ENCODE data around the gene DND1.
A peak's percentile ranks its signal among the peaks of the same experiment; 100 is the strongest.
"Not testable (repeated sequence)": the region's sequence is repeated elsewhere in the genome, so short reads cannot be mapped to it uniquely, and the experiment has no call there.

DND1 gene

DNA sequence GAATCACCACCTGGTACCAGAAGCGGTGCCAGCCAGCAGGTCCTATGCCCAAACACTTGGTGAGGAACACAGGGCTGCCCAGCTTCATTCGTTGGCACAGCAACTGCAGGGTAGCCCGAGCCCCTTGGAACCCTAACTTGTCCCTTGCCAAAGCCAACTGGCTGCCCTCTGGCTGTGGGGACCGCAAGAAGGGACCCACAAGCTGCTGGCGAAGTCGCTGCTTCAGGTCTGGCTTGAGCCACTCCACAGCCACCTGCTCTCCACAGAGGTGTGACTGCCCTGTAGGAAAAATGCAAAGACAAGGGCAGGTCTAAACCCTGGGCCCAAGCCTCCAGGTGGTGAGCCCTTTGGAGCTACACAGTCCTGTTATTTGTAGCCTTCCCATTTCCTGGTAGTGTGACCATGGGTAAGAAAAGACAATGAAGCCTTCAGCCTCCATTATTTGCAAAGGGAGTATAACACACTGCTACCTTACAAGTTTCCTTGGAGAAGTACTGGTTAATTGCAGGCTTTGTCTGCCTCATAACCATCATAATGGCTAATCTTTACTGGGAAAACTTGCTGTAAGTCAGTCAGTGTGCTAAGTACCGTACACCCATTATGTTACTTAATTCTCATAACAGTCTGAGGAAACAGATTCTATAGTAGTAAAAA is 1.8 kb downstream of the DND1 start:
- no peak for DNase-seq

DNA sequence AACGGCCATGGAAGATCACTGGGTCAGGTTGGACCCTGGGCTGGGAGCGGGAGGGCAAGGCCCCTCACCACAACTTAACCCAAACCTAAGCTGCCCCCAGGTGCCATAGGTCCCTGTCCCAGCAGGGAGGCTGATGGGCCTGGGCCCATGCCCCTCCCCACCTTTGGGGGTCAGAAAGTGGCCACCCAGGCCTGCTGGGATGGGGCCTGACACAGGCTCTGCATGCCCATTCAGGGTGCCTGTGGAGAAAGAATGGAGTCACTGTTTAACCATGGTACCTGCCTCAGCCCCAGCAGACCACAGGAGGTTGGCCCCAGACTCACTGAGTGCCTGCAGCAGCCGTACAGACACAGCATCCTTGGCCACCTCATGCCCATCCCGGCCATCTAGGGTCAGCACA is 2.3 kb downstream of the DND1 start:
- not testable (repeated sequence) for DNase-seq

DNA sequence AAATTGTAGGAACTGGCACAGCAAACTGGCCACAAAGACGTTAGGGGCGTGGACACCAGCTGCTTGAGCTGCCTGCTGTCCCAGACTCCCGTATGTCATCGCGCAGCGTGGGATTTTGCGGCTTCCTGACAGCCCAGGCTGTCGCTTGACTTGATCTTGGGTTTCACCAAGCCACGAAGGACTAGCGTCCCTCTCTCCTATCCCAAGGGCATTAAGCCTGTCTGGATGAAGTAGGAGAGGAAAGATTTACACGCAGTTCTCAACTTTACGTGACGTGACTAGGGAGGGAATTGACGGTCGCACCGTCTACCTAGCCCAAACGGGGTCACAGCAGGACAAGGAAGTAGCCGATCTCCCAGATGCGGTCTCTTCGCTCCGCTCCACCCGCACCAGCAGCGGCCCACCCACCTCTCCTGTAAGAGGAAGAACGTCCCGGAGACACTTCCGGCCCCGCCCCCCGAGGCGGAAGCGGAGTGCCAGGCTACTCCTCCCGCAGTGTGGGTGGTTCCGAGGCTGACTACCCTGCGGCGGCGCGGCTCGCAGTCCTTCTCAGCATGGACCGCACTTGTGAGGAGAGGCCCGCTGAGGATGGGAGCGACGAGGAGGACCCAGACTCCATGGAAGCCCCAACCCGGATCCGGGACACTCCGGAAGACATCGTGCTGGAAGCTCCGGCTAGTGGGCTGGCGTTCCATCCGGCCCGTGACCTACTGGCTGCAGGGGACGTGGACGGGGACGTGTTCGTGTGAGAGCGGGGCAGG is 8.8 kb downstream of the DND1 start, which contains the start of gene WDR55:
Gene WDR55 (plus strand): TSS at position 546 of the 761 bp plus-strand sequence. CDS start 9 bp downstream, at position 555.
- DNase-seq: peak; percentile 92

DNA sequence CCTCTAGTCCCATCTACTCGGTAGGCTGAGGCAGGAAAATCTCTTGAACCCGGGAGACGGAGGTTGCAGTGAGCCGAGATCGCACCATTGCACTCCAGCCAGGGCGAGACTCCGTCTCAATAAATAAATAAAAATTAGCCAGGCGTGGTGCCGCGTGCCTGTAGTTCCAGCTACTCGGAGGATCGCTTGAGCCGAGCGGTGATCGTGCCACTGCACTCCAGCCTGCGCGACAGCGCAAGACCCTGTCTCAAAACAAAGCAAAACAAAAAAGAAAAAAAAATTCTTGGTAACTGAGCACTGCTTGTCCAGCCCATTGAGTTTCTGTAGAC is 9.4 kb downstream of the DND1 start:
- no peak for DNase-seq

DNA sequence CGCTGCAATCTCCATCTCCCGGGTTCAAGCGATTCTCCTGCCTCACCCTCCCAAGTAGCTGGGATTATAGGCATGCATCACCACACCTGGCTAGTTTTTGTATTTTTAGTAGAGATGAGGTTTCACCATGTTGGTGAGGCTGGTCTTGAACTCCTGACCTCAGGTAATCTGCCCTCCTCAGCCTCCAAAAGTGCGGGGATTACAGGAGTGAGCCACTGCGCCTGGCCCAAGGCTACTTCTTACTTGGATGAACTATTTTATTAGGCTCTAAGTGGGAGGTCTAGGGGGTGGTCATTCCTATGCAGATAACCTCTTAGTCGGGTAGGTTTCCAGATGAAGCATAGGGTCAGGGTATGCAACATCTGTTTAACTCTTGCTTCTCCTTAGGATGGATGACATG is 13.0 kb downstream of the DND1 start:
- DNase-seq: not testable (repeated sequence)

DNA sequence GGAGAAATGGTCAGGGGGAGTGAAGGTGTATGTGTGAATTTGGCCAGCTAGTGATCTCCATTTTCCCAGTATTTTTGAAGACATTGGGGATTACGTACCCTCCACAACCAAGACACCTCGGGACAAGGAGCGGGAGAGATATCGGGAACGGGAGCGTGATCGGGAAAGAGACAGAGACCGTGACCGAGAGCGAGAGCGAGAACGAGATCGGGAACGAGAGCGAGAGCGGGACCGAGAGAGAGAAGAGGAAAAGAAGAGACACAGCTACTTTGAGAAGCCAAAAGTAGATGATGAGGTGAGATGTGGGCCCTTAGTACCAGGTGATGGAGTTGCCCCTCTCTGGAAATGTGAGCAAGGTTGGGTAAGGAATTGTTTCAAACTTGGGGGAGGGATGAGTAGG is 14.5 kb downstream of the DND1 start:
- DNase-seq: no peak

DNA sequence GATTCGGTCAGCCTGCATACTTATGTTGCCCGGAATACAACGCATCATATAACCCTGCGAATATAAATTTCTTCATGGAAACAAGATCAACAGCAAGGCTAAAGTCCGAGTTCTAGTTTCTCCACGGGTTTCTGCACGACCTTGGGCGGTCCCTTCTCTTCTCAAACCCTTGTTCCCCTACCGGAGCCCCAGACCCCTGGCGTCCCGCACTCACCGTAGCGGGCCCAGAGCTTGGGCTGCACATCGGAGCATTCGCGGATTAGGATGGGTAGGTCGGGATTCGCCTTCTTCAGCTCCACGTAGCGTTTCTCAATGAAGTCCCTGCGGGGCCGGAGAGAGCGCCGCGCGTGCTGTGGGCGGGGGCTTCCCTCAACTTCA is 26.3 kb downstream of the DND1 start:
- DNase-seq: no peak

DNA sequence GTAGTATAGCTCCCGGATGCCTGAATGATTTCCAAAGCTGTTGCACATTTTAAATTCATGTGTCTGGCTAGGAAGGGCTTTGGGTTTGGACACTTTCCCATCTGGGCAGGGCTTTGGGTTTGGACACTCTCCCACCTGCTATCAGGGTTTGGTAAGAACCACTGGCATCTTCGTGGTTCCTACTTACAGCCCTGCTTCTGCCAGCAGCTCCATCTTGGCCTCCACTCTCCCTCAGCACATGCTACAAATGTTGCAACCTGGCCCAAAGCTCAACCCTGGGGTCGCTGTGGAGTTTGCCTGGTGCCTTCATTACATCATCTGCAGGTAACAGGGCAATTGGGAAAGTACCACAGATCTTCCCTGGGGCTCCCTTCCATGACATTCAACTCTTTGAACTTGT is 30.7 kb downstream of the DND1 start:
- peak; percentile 56 for DNase-seq

DNA sequence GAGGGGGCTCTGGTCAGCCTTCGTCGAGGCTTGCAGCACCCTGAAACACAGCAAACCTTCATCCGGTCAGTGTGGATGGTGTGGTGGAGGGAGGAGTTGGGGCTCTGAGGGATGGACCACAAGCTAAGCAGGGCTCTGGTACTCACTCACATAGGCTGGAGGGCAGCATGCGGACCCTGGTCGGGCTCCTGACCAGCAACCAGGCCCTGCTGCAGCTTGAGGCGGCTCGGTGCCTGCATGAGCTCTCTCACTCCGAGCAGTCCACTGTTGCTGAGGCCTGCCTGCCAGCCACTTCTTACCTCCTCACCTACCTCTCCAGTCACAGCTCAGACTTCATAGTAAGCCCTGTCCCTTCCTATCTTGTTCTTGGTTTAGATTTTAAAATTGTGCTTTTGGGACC is 31.7 kb downstream of the DND1 start:
- DNase-seq: no peak

DNA sequence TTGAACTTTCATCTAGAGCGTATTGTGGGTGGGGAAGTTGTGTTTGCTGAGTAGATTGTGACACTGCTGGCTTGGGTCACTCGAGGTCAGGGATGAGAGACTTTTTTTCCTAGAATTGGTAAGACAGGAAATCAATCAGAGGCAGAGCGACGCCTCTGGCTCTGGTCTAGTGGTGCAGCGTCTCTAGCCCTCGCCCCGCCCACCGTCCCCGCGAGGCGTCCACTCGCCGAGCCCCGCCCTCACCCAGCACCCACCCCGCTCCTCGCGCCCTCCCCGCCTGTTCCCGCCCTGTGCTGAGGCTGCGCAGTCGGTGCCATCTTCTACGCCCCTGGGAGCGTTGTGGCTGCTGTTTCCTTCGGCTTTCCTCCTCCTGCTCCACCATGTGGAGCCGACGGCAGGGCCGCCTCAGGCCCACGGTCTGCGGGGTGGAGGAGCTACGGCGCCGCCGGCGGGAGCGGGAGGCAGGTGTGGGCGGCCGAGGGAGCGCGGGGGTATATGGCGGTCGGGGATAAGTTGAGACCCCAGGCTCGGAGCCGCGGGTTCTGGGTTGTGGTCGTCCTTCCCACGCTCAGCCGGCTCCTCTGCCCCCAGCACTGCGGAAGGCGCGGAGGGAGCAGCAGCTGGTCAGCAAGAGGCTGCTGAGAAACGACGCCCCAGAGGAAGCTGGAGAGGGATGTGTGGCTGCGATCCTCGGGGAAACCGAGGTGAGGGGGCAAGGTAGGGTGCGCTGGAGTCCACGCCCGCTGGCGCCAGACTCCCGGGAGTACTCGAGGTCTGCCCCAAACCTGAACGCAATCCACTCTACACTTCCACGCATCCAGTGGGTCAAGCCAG is 34.0 kb downstream of the DND1 start, which contains the start of gene TMCO6:
Gene TMCO6 (plus strand): TSS at position 304 of the 834 bp plus-strand sequence. CDS start 77 bp downstream, at position 381.
- DNase-seq: peak; percentile 93

DNA sequence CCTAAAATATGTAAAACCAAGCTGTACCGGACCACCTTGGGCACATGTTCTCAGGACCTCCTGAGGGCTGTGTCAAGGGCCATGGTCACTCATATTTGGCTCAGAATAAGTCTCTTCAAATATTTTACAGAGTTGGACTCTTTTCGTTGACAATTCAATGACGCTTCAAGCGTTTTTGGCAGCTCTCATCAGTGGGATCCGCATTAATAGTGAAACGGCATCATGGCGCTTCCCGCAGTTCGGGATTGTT is 34.6 kb downstream of the DND1 start:
- not testable (repeated sequence) for DNase-seq

DNA sequence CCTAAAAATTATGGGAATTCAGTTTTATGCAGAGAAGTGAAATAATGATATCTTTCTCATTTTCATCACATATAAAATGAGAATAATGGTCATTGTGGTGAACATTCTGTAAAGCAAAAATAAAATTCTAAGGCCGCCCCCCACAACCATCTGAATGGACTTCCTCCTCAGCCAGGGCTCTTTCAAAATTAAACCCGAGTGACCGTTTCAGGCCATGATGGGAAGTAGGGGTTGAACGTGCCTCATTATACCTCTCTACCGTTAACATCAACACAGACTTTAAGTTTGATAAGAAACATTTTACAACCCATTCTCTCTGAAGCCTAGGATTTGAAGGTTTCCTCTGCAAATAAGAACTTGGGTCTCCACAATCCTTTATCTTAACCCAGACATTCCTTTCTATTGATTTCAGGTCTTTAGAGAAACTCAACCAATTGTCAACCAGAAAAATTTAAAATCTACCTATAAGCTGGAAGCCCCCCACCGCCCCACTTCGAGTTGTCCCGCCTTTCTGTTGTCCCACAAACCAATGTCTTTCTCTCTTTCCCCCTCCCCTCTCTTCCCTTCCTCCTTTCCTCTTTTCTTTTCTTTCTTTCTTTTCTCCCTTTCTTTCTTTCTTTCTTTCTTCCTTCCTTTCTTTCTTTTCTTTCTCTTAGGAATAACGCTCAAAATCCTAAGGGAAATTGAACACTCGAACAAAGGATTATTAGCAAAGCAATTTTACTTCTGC is 35.8 kb downstream of the DND1 start:
- no peak for DNase-seq

DNA sequence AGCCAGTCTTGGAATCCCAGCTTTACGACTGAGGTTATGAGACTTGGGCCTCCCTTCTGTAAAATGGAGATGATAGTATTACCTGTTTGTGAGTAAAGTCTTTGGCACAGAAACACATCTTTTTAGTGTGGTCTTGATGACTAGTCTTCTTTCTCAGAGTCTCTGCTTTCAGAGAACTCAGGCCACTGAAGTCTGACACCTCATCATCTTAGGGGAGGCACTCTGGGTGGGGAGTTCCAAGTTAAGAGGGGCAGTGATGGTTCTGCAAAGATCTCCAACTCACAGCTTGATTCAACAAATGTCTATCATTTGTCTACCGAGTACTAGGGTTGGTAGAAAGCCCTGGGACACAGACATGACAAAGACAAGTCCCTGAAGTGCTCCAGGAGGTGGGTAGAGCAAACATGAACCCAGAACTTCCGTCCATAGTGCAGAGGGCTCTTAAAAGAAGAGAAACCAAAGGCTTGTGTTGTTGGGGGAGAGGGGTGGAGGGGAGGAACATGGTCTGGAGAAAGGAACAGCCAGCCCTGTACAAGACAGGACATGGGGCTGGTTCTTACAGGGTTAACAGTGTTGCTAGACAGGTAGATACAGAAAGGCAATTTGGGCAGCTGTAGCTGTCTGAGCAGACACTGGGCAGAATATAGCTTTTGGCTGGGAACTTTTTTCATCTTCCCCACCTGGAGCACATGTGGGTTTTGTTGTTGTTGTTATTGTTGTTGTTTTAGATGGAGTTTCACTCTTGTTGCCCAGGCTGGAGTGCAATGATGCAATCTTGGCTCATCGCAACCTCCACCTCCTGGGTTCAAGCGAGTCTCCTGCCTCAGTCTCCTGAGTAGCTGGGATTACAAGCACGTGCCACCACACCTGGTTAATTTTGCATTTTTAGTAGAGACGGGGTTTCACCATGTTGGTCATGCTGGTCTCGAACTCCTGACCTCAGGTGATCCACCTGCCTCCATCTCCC is 37.8 kb downstream of the DND1 start:
- DNase-seq: no peak

DNA sequence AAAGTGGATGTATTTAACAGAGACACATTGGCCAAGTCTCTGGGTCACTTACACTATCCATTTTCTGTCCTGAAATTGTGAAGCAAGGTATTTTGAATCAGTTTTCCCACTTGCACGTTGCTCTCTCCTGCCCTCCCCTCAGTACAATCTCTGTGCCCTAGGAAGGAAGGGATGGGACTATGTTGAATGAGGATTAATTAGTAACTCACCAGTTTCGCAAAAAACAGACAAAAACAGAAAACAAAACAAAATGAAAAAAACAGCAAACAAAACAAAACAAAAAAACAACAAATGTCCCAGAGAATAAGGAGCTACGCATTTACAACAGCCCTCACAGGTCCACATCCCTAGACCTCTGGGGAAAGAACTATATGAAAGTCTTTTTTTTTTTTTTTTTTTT is 39.3 kb downstream of the DND1 start:
- no peak for DNase-seq

DNA sequence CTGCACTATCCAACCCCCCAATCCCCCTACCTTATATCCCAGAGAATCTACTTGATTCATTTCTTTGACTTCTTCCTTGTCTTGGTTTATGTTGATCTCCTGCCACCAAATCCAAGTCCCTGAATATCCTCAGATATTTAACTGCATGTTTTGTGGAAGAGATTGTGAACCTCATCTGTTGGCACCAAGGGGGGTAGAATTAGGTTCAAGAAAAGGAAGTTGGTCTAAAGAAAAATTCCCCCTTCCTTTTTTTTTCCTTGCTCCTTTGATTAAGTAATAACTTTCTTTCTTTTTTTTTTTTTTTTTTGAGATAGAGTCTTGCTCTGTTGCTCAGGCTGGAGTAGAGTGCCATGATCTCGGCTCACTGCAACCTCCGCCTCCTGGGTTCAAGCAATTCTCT is 39.9 kb downstream of the DND1 start:
- no peak for DNase-seq

DNA sequence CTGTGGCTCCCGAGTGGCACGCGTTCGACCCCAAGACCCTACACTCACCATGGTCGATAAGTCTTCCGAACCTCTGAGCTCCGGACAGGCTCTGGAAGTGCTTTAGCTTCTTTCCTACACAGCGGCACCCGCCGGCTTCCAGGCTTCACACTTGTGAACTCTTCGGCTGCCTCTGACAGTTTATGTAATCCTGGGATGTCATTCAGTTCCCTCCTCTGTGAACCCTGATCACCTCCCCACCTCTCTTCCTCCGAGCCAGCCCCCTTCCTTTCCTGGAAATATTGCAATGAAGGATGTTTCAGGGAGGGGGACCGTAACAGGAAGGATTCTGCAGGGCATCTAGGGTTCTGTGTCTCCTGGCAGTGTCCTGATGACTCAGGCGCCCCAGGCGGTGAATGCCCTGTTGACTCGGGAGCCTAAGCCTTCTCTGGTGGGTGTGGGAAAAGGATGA is 40.3 kb downstream of the DND1 start, which contains the start of gene CD14:
Gene CD14 (minus strand): TSS at position 155 of the 451 bp plus-strand sequence. CDS start 104 bp downstream, at position 51.
- no peak for DNase-seq

DNA sequence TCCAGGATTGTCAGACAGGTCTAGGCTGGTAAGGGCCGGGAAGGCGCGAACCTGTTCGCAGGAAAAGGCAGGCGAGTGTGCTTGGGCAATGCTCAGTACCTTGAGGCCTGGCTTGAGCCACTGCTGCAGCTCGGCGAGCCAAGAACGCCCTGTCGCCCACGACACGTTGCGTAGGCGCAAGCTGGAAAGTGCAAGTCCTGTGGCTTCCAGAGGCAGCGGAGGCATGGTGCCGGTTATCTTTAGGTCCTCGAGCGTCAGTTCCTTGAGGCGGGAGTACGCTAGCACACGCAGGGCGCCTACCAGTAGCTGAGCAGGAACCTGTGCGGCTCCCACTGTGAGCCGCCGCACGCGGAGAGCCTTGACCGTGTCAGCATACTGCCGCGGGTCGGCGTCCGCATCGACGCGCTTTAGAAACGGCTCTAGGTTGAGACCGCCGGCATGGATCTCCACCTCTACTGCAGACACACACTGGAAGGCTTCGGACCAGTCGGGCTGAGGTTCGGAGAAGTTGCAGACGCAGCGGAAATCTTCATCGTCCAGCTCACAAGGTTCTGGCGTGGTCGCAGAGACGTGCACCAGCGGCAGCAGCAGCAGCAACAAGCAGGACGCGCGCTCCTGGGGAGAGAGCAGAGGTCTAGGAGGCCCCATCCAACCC is 40.9 kb downstream of the DND1 start:
- DNase-seq: peak; percentile 21

DNA sequence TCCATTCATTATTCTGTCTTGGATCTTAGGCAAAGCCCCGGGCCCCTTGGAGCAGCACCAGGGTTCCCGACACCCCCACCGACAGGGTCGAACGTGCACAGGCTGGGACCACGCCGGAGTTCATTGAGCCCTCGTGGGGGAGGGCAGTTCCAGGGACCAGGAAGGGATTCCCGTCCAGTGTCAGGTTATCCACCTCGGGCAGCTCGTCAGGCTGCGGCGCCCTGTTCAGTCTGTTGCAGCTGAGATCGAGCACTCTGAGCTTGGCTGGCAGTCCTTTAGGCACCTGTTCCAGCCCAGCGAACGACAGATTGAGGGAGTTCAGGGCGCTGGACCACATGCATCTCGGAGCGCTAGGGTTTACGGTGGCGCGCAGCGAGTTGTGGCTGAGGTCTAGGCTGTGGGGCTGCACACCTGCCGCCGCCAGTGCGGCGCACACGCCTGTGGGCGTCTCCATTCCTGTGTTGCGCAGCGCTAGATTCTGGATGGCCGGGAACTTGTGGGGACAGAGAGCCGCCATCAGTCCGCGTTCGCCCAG is 41.5 kb downstream of the DND1 start:
- no peak for DNase-seq

DNA sequence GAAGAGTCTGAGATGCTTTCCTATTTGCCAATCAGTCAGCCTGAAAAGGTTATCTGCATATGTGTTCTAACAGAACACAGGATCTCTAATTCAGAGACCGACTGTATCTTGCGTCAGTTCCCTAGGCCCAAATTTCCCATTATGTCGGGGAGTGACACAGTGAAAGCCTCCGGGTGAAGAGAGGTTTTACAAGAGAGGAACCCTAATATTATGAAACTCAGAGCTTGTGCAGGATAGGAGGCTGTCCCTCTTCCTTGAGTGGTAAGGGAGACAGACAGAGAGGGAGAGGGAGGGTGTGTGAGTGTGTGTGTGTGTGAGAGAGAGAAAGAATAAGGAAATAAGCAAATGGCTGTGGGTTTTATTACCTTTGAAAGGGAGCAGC is 42.3 kb downstream of the DND1 start:
- no peak for DNase-seq

DNA sequence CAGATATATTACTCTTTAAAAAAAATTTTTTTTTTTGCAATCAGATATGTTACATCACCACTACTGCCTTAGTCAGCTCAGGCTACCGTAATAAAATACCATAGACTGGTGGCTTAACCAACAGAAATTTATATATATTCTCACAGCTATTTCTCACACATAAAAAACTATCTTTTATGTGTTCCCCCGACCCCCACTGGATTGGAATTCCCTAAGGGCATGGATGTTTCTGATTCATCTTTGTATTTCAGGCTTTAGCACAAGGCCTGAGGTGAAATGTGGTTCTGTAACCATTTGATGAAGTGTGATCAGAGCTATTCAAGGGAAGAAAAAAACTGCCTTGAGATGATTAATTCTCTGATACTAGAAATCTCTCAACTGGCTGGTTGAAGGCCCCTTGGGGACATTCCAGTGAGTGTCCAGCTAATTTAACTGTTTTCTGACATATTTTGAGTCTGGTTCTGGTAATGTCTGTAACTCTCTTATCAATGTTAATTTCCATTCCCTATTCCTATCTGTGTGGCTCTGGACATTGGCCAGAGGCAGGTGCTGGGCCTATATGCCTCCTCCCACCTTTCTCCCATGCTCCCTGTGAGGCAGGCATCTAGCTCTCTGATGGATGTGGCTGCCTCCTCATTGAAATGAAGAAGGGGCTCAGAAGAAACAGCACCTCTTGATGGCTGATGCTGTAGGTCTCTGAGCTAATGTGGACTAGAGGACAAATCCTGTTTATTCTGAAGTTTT is 42.9 kb downstream of the DND1 start:
- peak; percentile 54 for DNase-seq

Data from fibroblast of upper back skin (primary cell).